Nucleus accumbens (tissue), 56 donors: ENCODE data around the gene INPP4A.

Experiments used
- DNase-seq, 56 donors: peaks; one replicate each; lab custom pipeline; 2025; lab: John Stamatoyannopoulos, UW

Gene INPP4A

DNA sequence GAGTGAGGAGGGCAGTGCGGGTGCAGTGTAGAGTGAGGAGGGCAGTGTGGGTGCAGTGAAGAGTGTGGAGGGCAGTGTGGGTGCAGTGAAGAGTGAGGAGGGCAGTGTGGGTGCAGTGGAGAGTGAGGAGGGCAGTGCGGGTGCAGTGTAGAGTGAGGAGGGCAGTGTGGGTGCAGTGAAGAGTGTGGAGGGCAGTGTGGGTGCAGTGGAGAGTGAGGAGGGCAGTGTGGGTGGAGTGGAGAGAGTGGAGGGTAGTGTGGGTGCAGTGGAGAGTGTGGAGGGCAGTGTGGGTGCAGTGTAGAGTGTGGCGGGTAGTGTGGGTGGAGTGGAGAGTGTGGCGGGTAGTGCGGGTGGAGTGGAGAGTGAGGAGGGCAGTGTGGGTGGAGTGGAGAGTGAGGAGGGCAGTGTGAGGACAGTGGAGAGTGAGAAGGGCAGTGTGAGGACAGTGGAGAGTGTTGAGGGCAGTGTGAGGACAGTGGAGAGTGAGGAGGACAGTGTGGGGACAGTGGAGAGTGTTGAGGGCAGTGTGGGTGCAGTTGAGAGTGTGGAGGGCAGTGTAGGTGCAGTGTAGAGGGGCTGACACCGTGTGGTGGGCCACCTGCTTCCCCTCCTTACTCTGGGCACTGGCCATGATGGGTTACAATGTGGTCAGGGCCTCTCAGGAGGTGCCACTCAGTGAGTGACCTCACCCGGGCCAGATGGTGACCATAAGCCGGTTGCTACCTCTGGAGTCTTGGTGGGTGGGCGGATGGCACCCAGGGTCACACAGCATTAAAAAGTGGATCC is 28.5 kb downstream of the INPP4A start:
- DNase-seq: no peak

DNA sequence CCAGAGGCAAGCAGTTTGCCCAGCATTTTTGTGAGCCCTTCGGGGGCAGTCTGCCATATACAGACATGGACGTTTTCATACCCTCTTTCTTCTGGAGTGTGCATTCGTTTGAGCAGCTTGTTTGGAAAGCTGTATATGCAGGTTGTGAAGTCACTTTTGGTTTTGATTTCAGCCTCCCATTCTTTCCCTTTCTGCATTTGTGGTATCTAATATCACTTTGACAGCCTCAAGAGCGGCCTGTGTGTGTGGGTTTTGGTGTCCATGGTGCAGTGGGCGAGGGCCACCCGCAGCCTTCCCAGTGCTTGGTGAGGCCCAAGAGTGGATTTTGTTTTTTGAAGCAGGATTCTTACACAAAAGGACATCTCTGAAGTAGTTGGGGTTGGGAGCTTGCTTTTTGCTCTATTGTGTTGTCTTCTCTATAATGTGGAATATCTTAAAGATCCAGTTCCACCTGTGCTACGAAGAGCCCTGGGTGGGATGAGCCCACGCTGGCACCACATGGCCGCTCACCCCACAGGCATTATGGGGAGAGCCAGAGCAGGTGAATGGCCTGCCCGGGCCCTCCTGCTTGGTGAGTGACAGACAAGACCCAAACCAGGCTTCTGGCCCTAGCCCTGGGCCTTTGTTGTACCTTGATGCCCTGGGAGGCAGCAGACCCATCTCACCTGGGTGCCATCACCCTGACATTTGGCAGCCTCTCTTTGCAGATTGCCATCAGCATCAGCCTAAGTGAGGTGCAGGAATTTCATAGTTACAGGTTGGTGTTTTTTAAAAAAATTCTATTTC is 29.5 kb downstream of the INPP4A start:
- DNase-seq: no peak

DNA sequence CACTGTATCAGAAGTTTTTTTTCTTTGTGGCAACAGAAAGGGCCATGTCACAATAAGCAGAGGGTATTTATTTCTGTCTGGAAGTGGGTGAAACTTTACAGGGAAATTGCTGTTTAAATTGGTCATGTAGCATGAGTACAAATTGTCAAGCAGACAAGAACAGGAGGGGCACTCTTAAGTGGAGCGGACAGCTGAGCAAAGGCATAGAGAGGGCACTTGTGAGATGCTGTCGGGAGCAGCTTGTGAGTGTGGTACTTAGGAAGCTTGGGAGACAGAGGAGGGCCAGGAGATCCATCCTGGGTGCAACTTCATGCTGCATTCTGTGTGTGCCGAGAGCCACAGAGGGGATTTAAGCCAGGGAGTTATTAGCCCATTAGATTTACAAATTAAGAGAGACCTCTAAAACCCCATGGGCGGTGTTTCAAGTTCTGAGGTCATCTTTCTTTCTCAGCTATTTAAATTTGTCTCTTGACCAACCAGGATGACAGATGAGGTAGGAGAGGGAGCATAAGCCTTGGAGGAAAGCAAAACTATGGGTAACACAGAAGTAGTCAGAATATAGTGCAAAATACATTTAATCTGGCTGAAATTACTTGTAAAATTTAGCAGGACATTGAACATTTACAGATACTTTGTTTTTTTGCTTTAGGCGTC is 30.4 kb downstream of the INPP4A start:
- DNase-seq: no peak

DNA sequence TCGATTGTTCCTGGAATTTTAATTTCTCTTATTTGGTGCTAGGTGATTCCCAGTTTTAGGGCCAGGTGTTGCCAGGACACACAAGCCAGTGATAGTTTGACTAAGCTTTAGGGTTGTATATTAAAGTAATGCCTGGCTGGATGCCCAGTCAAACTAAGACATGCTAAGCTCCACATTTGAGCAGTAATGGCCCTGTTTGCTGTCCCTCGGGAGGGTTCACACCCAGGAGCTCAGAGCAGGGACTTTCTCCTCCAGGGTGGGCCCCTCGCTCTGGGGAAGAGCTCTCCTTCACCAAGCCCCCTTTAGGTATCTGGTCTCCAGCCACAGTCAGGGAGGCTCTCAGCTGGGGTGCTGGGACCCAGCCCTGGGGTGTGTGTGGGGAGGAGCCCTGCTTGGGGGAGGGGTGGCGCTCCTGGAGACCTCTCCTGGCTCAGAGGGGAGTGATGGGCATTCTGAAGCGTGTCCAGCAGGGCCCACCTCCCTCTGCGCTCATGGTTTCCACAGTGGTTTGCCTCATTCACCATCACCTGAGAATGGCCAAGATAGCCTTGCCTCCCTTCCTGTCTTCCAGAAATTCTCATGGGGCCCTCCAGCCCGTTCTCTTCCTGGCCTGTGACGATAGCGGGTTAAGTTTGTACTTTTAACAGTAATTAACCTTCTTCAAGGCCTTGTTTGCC is 31.7 kb downstream of the INPP4A start:
- DNase-seq: no peak

DNA sequence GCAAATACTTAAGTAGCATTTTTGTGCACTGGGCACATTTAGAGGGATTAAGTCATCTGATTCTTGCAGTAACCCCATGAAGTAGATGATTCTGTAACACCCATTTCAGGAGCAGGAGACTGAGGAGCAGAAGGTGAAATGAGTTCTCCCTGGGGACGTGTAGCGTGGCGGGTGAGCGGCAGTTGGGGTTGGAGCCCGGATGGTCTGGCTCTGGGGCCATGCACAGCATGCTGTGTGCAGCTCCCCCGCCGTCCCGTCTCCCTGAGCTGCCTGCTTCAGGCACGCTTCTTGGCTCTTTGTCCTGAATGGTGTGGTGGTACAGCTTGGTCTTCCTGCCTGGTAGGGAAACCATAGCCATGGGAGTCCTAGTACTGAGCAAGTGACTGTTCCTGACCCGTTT is 32.4 kb downstream of the INPP4A start:
- no peak for DNase-seq

DNA sequence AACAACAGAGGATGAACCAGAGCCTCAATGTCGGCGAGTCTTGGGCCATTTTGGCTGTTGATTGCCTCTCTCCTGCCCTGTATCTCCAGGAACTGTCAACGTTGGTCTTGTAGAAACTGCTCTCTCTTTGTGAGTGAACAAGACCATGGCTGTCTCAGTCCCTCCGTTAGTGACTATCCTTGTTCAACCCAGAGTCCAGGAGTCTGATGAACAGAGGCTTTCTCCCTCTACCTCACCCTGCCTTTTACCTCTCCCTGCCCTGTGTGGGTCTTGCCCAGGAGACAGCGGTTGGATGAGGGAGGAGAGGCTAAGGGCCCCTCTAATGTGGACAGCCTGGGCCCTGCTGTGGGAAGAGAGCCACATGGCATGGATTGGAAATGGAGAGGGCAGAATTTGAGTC is 32.8 kb downstream of the INPP4A start:
- no peak for DNase-seq

DNA sequence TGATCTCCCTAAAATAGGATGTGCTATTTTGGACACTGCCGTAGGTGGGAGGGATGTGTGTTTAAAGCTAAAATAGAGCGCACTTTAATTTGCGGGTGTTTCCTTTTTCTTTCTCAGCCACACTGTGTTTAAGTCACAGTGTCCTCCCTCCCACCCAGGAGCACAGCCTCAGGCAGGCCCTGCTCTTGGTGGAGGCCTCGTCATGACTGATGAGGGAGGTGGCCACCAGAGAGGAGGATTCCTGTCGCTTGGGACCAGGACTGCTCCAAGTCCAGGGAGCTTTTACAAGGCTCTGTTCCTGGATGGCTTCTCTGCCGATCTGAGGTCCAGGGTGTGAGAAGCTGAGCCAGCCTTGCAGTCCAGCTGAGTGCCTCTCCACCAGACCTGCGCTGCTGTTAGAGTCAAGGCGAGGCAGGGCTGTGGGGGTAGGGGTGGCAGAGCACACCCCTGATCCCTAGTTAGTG is 33.5 kb downstream of the INPP4A start:
- DNase-seq: peak in 1 of 56 donors; percentile 15

DNA sequence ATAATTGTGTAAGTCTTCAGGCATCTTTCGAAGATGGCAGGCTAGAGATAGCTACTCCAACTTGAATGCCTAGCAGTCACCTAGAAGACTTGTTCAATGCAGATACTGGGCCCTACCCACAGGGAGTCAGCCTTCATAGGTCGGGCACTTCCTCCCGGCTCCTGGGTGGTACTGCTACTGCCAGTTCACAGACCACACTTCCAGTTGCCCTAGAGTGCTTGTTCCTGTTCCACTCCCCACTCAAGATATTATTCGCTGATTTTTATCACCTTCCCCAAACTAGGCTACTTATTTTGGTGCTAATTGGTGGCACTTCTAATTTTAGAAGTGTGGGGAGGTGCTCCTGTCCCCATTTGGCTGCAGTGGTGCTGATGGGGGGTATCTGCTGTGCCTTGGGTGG is 34.2 kb downstream of the INPP4A start:
- DNase-seq: no peak

DNA sequence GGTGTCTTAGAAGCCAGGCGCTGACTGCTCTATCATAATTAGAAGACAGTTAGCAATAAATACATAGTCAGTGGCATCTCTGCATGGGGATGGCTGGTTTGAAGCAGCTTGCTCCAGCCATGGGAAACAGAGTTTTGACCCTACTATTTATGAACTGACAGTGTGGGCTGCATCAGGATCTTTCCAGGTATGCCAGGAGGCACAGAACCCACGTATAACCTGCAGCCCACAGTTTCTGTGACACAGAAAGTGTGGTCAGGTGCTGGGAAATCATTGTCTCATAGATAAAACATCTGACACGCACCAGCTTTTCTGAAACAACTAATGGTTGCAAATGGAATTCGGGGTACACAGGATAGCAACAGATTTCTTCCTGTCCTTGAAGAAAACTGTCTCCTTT is 34.7 kb downstream of the INPP4A start:
- no peak for DNase-seq

DNA sequence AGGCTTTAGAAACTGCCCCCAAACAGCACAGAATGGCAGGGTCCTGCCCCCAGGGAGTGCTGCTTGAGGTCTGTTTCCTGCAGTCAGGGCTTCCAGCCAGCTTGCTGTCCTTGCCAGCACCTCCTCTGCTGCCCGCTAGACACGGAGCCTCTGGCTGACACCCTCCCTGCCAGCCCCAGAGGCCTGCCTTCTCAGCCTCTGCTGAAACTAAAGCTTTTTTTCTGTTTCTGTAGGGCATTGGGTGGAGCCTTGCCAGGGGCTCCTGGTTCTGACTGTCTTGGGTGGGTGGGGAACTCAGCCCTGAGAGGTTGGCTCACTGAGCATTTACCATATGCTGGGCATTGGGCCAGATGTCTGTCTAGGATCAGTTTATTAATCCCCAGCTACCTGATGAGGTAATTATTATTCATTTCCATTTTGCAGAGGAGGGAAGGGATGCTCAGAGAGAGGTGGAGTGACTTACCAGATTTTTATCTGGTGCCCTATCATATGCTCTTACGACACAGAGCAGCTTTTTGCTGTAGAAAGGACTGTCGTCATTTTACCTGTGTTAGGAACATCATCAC is 35.4 kb downstream of the INPP4A start:
- peak in 23 of 56 donors; percentile 13 to 70 (median 36) for DNase-seq

DNA sequence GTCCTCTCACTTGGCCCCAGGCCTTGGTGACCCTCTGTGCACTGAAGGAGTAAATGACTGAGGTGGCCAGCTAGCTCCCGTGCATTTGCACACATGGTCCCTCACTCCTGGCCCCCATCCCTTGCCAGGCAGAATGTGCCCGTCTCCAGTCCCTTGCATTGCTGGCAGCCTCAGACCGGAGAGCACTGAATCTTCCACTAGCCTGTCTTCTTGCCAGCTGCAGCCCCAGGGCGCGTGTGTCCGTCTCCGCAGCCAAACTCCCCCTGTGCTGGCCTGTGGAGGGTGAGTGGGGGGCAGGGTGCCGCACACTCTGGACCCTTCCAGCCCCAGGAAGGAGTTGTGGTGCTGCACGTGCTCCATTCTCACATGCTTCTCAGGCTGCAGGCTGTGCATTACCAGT is 35.9 kb downstream of the INPP4A start:
- peak in 1 of 56 donors; percentile 27 for DNase-seq

DNA sequence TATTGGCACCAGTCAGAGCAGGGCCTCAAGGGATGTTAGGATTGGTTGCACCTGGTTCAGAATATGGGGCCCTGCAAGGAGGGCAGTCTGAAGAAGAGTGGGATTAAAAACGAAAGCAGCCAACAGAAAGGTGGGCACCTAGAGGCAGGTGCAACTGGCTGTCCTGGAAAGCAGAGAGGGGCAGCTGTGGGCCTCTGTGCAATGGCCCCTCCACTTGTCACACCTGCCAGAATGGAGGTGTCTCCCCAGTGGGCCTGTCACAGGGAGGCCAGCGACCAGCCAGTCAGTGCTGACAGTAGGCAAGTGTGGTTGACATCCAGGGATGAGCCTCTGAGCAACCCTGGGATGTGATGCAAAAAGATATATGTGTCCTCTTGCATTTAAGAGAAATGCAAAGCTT is 37.7 kb downstream of the INPP4A start:
- DNase-seq: no peak

DNA sequence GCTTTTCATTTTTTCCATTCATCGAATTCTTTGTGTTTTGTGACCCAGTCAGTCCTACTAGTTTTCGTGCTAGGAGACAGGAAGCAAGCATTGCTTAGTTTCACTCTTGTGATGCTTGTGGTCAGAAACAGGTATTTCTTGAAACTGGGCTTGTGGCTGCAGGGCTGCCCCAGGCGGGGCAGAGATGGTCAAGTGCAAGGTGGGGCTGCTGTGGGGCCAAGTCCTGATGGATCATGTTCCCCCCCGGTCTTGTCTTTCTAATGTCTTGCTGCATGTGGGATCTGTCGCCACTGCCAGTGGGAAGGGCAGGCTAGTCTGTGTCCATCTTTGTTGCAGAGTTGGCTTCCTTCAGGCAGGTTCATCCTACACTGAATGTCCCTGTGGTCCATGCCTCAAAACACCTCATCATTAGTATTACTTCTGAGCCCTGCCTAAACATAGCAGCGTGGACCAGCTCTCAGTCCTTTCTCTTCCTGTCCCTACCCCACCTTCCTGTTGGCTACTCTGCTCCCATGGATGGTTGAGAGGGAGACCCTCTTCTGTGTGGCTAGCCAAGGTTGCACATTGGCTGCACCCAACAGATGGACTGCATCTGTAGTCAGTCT is 38.7 kb downstream of the INPP4A start:
- no peak for DNase-seq

DNA sequence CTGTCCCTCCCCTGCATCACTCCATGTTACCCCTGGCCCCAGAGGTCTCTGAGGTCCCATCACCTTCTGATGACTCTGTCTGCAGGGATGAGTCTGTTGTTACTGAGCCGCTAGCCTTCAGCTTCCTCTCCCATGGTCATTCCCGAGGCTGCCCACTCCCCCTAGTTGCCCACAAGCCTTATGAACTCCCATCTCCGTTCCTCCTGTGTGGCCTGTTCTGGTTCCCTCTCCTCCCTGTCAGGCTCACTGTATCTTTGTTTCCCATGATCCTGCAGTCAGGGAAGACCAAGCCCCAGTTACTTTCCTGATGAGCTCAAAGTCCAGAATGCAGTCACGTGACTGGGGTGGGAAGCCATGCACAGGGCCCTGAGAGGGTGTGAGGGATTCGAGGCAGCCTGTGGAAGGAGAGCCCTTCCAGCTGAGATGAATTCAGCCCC is 39.5 kb downstream of the INPP4A start:
- DNase-seq: no peak

DNA sequence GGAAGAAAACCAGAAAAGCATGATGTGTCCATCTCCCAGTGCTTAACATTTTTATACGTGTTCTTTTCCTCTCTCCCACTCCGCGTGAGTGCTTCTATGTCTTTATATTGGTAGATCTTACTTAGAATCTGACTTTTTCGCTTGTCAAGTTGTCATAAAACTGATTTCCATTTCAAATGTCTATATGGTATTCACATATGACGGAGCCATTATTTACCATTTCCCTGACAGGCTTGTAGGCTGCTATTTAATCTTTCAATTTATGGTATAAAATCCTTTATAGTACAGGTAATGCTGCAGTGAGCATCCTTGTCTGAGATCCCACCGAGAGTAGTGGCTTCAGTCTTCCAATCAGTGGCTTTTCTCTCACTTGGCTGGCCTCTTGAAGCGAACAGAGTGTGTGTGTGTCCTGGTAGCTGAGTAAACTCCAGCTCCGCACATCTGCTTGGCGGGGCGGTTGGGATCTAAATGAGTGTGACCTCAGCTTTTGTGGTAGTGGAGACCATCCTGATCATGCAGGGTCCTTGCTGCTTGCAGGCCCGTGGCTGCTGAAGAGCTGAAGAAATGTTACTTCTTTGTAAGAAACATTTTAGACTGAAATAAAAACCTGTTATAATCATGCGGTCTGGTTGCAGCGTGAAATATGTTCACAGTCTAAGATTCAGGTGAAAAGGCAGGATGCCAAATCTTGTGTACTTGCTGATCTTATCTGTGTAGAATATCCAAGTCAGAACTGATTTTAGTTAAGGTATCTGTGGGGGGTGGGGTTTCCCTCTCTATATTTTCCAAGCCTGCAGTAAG is 40.2 kb downstream of the INPP4A start:
- no peak for DNase-seq

DNA sequence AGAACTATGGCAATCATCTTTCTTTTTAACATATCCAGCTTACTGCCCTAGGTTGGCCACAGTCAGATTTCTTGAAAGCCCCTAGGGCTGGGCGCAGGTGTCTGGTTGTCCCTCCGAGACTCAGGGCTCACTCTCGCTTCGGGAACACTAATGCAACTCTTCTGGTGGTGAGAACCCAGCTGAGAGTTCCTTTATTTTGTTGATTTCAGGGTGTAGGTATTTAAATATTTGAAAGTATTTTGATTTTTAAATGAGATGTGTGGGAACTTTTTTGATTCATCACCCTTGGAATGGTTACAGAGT is 40.7 kb downstream of the INPP4A start:
- DNase-seq: no peak

DNA sequence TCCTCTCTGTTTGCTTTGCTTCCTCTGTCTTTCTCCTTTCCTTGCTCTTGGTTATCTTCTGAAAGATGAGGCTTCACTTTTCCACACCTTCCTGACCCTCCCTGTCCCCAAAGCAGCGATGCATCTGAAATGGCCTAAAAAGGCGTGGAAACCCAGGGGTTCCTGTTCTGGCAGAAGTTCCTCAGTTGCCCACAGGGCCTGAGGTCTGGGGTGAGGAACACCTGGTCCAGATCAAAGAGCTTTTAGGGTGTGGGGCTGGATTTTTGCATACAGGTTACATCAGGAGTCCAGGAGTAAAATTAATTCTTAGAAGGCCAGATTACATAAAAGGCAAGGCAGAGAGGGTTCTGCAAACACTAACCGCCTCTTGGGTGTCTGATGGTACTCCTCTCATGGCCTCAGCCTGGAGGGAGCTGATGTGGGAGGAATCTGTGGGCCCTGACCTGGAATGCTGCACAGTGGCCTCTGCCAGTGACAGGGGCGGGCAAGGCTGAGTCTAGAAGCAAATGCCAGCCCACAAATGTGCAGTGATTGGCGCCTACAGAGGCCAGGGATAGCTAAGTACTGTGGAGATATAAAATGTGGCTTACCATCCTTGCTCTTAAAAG is 41.8 kb downstream of the INPP4A start:
- no peak for DNase-seq

DNA sequence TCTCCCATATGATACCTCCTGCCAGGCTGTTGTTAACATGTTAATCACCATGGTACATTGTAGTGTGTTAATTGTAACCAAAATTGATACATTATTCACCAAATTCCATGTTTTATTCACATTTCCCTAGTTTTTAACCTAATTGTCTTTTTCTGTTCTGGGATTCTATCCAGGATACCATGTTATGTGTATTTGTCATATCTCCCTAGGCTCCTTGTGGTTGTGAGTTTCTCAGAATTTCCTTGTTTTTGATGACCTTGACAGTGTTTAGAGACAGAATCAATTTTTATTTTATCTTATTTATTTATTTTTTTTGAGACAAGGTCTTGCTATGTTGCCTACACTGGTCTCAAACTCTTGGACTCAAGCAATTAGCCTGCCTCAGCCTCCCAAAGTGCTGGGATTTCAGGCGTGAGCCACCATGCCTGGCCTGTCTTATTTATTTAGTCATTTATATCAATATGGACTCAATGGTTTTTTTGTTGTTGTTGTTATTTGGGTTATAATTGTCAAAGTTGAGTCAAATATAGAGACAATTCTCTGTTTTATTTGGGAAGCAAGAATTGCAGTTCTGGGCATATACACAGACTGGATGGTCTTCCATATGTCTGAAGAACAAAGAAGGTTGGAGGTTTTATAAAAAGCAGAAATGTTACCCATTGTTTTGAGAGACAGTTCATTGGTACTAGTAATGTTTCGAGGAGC is 42.6 kb downstream of the INPP4A start:
- no peak for DNase-seq
